Cardiac muscle cell (in vitro differentiated cells and primary cell): ENCODE measurements around the gene MINK1. TPM values are rescaled to one million over a fixed set of nuclear protein-coding genes. Genes with fewer than 3 reads are reported as not detected.
"Not testable (repeated sequence)": the region's sequence is repeated elsewhere in the genome, so short reads cannot be mapped to it uniquely, and the experiment has no call there.

ENCODE experiments used
- DNase-seq, 2 donors: peaks; one replicate each; pipeline versions ENCODE4 v3.0.0 to v3.0.0-alpha.2; 2010 to 2017; ENCODE audit warnings: low read depth in 1 of 2, low spot score in 1 of 2
- H3K27ac ChIP-seq: fragments of 200-600 bp; sonication (generic); 2 replicates; pipeline ENCODE4 v1.5.1; 2016
- H3K27me3 ChIP-seq: fragments of 200-600 bp; sonication (generic); 2 replicates; pipeline ENCODE4 v1.6.0; 2016; ENCODE audit warnings: control low read depth
- H3K36me3 ChIP-seq: fragments of 200-600 bp; sonication (generic); 2 replicates; pipeline ENCODE4 v1.5.1; 2016; ENCODE audit warnings: control low read depth
- H3K4me1 ChIP-seq: fragments of 200-600 bp; sonication (generic); 2 replicates; pipeline ENCODE4 v1.8.1; 2017; ENCODE audit warnings: low read depth, mild to moderate bottlenecking, mixed run types
- H3K4me3 ChIP-seq: fragments of 200-600 bp; sonication (generic); 2 replicates; pipeline ENCODE4 v1.5.1; 2016; ENCODE audit warnings: mild to moderate bottlenecking
- H3K9me3 ChIP-seq: fragments of 200-600 bp; sonication (generic); 2 replicates; pipeline ENCODE4 v1.5.1; 2017; ENCODE audit warnings: low read depth, mild to moderate bottlenecking, control low read depth
- CTCF ChIP-seq: IDR thresholded peaks from 2 replicates; pipeline ENCODE4 v1.5.1; 2012; ENCODE audit warnings: low read depth, mild to moderate bottlenecking, low read length
- polyA plus RNA-seq: library from polyadenylated mRNA; unstranded; fragments of >200 nt; fragmentation: Nextera tagmentation; extraction: Ambion mirVana; gene quantifications from 2 replicates; pipeline ENCODE4 v1.2.1, GENCODE V29; 2016
- total RNA-seq: library from RNA; depleted of rRNA; stranded (reverse); fragments of >200 nt; gene quantifications from 2 replicates; pipeline ENCODE4 v1.2.3, GENCODE V29; 2016

Gene MINK1
- total and polyA plus RNA-seq, 2 experiments from 2014 or later: 27.1 to 47.7 TPM

GRCh38 chr17:4908301-4908700 lies 75.2 kb downstream of the MINK1 start:
- no peak overlapping the region for H3K4me3 ChIP-seq
- no peaks in the 10 kb centered on the region for H3K4me1 ChIP-seq
- no peak overlapping the region for H3K27ac ChIP-seq
- no peaks in the 10 kb centered on the region for H3K36me3 ChIP-seq
- no peak for TF ChIP-seq CTCF
- H3K9me3 ChIP-seq: no peaks in the 10 kb centered on the region
- DNase-seq: no peak
- no peaks in the 10 kb centered on the region for H3K27me3 ChIP-seq

GRCh38 chr17:4908711-4909496 lies 75.8 kb downstream of the MINK1 start:
- no peaks in the 10 kb centered on the region for H3K4me1 ChIP-seq
- no peak overlapping the region for H3K4me3 ChIP-seq
- no peaks in the 10 kb centered on the region for H3K36me3 ChIP-seq
- DNase-seq: peak; percentile 91 to 98
- H3K27ac ChIP-seq: peak overlapping the region; percentile 24
- no peaks in the 10 kb centered on the region for H3K27me3 ChIP-seq
- no peaks in the 10 kb centered on the region for H3K9me3 ChIP-seq
- peak; percentile 88 for TF ChIP-seq CTCF

GRCh38 chr17:4913994-4914393 lies 80.9 kb downstream of the MINK1 start:
- TF ChIP-seq CTCF: no peak
- Histone ChIP-seq H3K9me3 (no peaks in the 10 kb centered on the region), H3K4me3 (no peak overlapping the region), H3K36me3 (no peaks in the 10 kb centered on the region), H3K27ac (no peak overlapping the region), H3K4me1 (no peaks in the 10 kb centered on the region), H3K27me3 (no peaks in the 10 kb centered on the region)
- DNase-seq: no peak

GRCh38 chr17:4914551-4914950 lies 81.4 kb downstream of the MINK1 start:
- H3K9me3 ChIP-seq, H3K36me3 ChIP-seq, H3K4me3 ChIP-seq, H3K4me1 ChIP-seq, H3K27me3 ChIP-seq, H3K27ac ChIP-seq, DNase-seq: not testable (repeated sequence)

- peak overlapping the region; percentile 48 for H3K27ac ChIP-seq
- DNase-seq: no peak
These were observed 86.4 kb downstream of the MINK1 start for GRCh38 chr17:4919511-4920047.

More at GRCh38 chr17:4919511-4920047, 86.4 kb downstream of the MINK1 start:
- Histone ChIP-seq H3K4me3 (no peak overlapping the region), H3K4me1 (peaks cover 7% of the 10 kb centered on the region), H3K27me3 (no peaks in the 10 kb centered on the region), H3K9me3 (no peaks in the 10 kb centered on the region), H3K36me3 (no peaks in the 10 kb centered on the region)
- TF ChIP-seq CTCF: no peak
